OCI-LY7 (cell line): ENCODE measurements around the gene KCNC1. TPM values are rescaled to one million over a fixed set of nuclear protein-coding genes. Genes with fewer than 3 reads are reported as not detected.

ENCODE experiments used
- BruUV-seq: library from RNA; stranded (reverse); fragments of 400-500 nt; replicated peaks from 2 replicates; lab custom pipeline; 2021; lab: Mats Ljungman, UMichigan
- CTCF ChIA-PET: fragments of 300-600 bp; sonication (Branson Sonifier 250); formaldehyde crosslinking; loops from one replicate; lab custom pipeline; 2022; ENCODE audit warnings: antibody characterized with exemption; ENCODE audit not compliant: unreplicated experiment; lab: Charles Lee
- POLR2A ChIA-PET: fragments of 300-600 bp; sonication (Branson Sonifier 250); formaldehyde crosslinking; loops from one replicate; lab custom pipeline; 2022; ENCODE audit warnings: antibody characterized with exemption; lab: Charles Lee
- DNase-seq: peaks from one replicate; pipeline ENCODE4 v3.0.0-alpha.2; 2015; ENCODE audit warnings: low spot score
- H2AFZ ChIP-seq: fragments of 200-600 bp; sonication (generic), shearing (Covaris generic); 2 replicates; pipeline ENCODE4 v1.6.1; 2014; ENCODE audit warnings: mild to moderate bottlenecking, antibody characterized with exemption, low read length, moderate library complexity
- H3K27ac ChIP-seq: fragments of 200-600 bp; sonication (generic); 2 replicates; pipeline ENCODE4 v1.5.1; 2014; ENCODE audit warnings: mixed run types, low read depth, mild to moderate bottlenecking, moderate library complexity, low read length, inconsistent platforms; ENCODE audit not compliant: poor library complexity, severe bottlenecking
- H3K36me3 ChIP-seq: fragments of 200-600 bp; sonication (generic); 2 replicates; pipeline ENCODE4 v1.6.1; 2014; ENCODE audit warnings: mild to moderate bottlenecking, antibody characterized with exemption, low read length, moderate library complexity, mixed read lengths; ENCODE audit not compliant: insufficient read depth
- H3K4me1 ChIP-seq: fragments of 200-600 bp; sonication (generic); 2 replicates; pipeline ENCODE4 v1.5.1; 2014; ENCODE audit warnings: mild to moderate bottlenecking, low read length; ENCODE audit not compliant: insufficient read depth, poor library complexity, severe bottlenecking
- H3K4me2 ChIP-seq: fragments of 200-600 bp; sonication (generic); 2 replicates; pipeline ENCODE4 v1.6.1; 2014; ENCODE audit warnings: mild to moderate bottlenecking, low read length
- H3K4me3 ChIP-seq: fragments of 200-600 bp; sonication (generic); 2 replicates; pipeline ENCODE4 v1.5.1; 2014; ENCODE audit warnings: mild to moderate bottlenecking, low read depth, low read length; ENCODE audit not compliant: poor library complexity, severe bottlenecking
- H3K79me2 ChIP-seq: fragments of 200-600 bp; sonication (generic); 2 replicates; pipeline ENCODE4 v1.6.1; 2016; ENCODE audit warnings: low read depth, mild to moderate bottlenecking, low read length, moderate library complexity, mixed read lengths; ENCODE audit not compliant: insufficient read depth
- H3K9me2 ChIP-seq: fragments of 200-600 bp; sonication (generic); 2 replicates; pipeline ENCODE4 v1.6.1; 2016; ENCODE audit warnings: mild to moderate bottlenecking, low read length, mixed read lengths; ENCODE audit not compliant: insufficient read depth
- H3K9me3 ChIP-seq: fragments of 200-600 bp; sonication (generic); 2 replicates; pipeline ENCODE4 v1.6.1; 2014; ENCODE audit warnings: mild to moderate bottlenecking, mixed run types, low read length, mixed read lengths
- H4K20me1 ChIP-seq: fragments of 200-600 bp; sonication (generic); 2 replicates; pipeline ENCODE4 v1.6.1; 2014; ENCODE audit warnings: mild to moderate bottlenecking, antibody characterized with exemption, low read length, moderate library complexity, mixed read lengths; ENCODE audit not compliant: insufficient read depth
- CTCF ChIP-seq: fragments of 200-600 bp; sonication (generic); conservative IDR thresholded peaks from 2 replicates; pipeline ENCODE4 v1.5.1; 2014; ENCODE audit warnings: mild to moderate bottlenecking, antibody characterized with exemption, low read length, moderate library complexity, mixed read lengths
- EZH2phosphoT487 ChIP-seq: fragments of 200-600 bp; sonication (generic); IDR thresholded peaks from 2 replicates; pipeline ENCODE4 v1.6.1; 2018; ENCODE audit warnings: low read depth, borderline replicate concordance, mild to moderate bottlenecking, mixed run types, antibody characterized with exemption, low read length, moderate library complexity, mixed read lengths
- intact Hi-C: fragments of 100-400 bp; cut with micrococcal nuclease; formaldehyde crosslinking; loops from one replicate; pipeline ENCODE4 v1.10.0; 2022; ENCODE audit not compliant: unreplicated experiment
- total RNA-seq, 2 experiments: library from RNA; depleted of rRNA in 1 of 2; stranded (reverse); fragments of >200 nt in 1 of 2; shearing (Covaris generic) in 1 of 2; gene quantifications; 2 replicates each; pipeline ENCODE4 v1.2.3, GENCODE V29; 2014 to 2022

KCNC1 gene
- total RNA-seq, 2 experiments from 2014 or later = not detected

GRCh38 chr11:17788084-17788483 lies 53.5 kb downstream of the KCNC1 start:
- intact Hi-C loops = no loop called here
- no TSS peak for BruUV-seq
- no peak for TF ChIP-seq EZH2phosphoT487
- TF ChIP-seq CTCF = no peak

GRCh38 chr11:17790453-17790852 lies 55.9 kb downstream of the KCNC1 start:
- DNase-seq = no peak
- Histone ChIP-seq H3K79me2 (no peaks in the 10 kb centered on the region), H3K9me2 (no peaks in the 10 kb centered on the region), H3K4me1 (no peaks in the 10 kb centered on the region), H3K27ac (no peak overlapping the region), H2AFZ (no peak overlapping the region), H3K4me3 (no peak overlapping the region), H3K9me3 (no peaks in the 10 kb centered on the region), H4K20me1 (no peaks in the 10 kb centered on the region), H3K36me3 (no peaks in the 10 kb centered on the region), H3K4me2 (no peak overlapping the region)
- POLR2A ChIA-PET = no interaction called here
- CTCF ChIA-PET = no interaction called here
- TF ChIP-seq CTCF = no peak
- no peak for TF ChIP-seq EZH2phosphoT487
- intact Hi-C loops = no loop called here
- no TSS peak for BruUV-seq

More at GRCh38 chr11:17788084-17788483, 53.5 kb downstream of the KCNC1 start:
- Histone ChIP-seq H3K4me1 (no peaks in the 10 kb centered on the region), H3K9me3 (no peaks in the 10 kb centered on the region), H3K9me2 (no peaks in the 10 kb centered on the region), H3K27ac (no peak overlapping the region), H3K4me2 (no peak overlapping the region), H3K4me3 (no peak overlapping the region), H3K36me3 (no peaks in the 10 kb centered on the region), H2AFZ (no peak overlapping the region), H3K79me2 (no peaks in the 10 kb centered on the region), H4K20me1 (no peaks in the 10 kb centered on the region)
- no peak for DNase-seq
- POLR2A ChIA-PET = no interaction called here
- CTCF ChIA-PET = no interaction called here

GRCh38 chr11:17791144-17791543 lies 56.6 kb downstream of the KCNC1 start:
- Histone ChIP-seq H4K20me1 (no peaks in the 10 kb centered on the region), H3K4me2 (no peak overlapping the region), H3K9me2 (no peaks in the 10 kb centered on the region), H2AFZ (no peak overlapping the region), H3K4me3 (no peak overlapping the region), H3K79me2 (no peaks in the 10 kb centered on the region), H3K4me1 (no peaks in the 10 kb centered on the region), H3K27ac (no peak overlapping the region), H3K9me3 (no peaks in the 10 kb centered on the region), H3K36me3 (no peaks in the 10 kb centered on the region)
- DNase-seq = no peak
- intact Hi-C loops = no loop called here
- ChIA-PET POLR2A (no interaction called here), CTCF (no interaction called here)
- TF ChIP-seq CTCF = no peak
- TF ChIP-seq EZH2phosphoT487 = no peak
- no TSS peak for BruUV-seq
